Liver (tissue), 9 donors: ENCODE measurements around the gene PEX11G. TPM values are rescaled to one million over a fixed set of nuclear protein-coding genes. Genes with fewer than 3 reads are reported as not detected.

Source experiments
- DNase-seq: peaks from one replicate; pipeline ENCODE4 v3.0.0-alpha.2; 2017; ENCODE audit warnings: low spot score
- H3K27ac ChIP-seq, 2 donors: one replicate each; pipeline ENCODE4 v1.7.0; 2013; ENCODE audit warnings: inconsistent platforms in 2 of 2, low read length in 2 of 2, control low read depth in 1 of 2, low read depth in 1 of 2, mild to moderate bottlenecking in 1 of 2
- H3K27me3 ChIP-seq, 4 donors: one replicate each; pipeline versions ENCODE4 v1.6.1 to v1.7.0; 2013; ENCODE audit warnings: low read length in 3 of 4, inconsistent platforms in 1 of 4, mild to moderate bottlenecking in 1 of 4, moderate library complexity in 1 of 4; ENCODE audit not compliant: control insufficient read depth in 4 of 4, insufficient read depth in 4 of 4
- H3K36me3 ChIP-seq, 4 donors: one replicate each; pipeline versions ENCODE4 v1.6.1 to v1.7.0; 2013; ENCODE audit warnings: low read length in 3 of 4, mild to moderate bottlenecking in 3 of 4, low read depth in 1 of 4, moderate library complexity in 1 of 4; ENCODE audit not compliant: control insufficient read depth in 4 of 4, insufficient read depth in 3 of 4
- H3K4me1 ChIP-seq, 4 donors: one replicate each; pipeline versions ENCODE4 v1.6.1 to v1.7.0; 2013; ENCODE audit warnings: low read length in 3 of 4, mild to moderate bottlenecking in 3 of 4, moderate library complexity in 1 of 4; ENCODE audit not compliant: control insufficient read depth in 4 of 4, insufficient read depth in 4 of 4
- H3K4me3 ChIP-seq, 3 donors: one replicate each; pipeline versions ENCODE4 v1.6.1 to v1.7.0; 2013; ENCODE audit warnings: low read length in 3 of 3, control low read depth in 1 of 3, low read depth in 1 of 3, mild to moderate bottlenecking in 1 of 3
- H3K9ac ChIP-seq, 2 donors: one replicate each; pipeline ENCODE4 v1.7.0; 2013; ENCODE audit warnings: low read length in 2 of 2, mild to moderate bottlenecking in 2 of 2, moderate library complexity in 2 of 2, control low read depth in 1 of 2, low read depth in 1 of 2
- H3K9me3 ChIP-seq, 4 donors: one replicate each; pipeline versions ENCODE4 v1.6.1 to v1.7.0; 2013; ENCODE audit warnings: low read length in 3 of 4; ENCODE audit not compliant: control insufficient read depth in 4 of 4
- ATF3 ChIP-seq: IDR thresholded peaks from 2 replicates; pipeline ENCODE4 v1.6.1; 2016; ENCODE audit warnings: antibody characterized with exemption
- CTCF ChIP-seq: fragments of 150-350 bp; IDR thresholded peaks from 2 replicates; pipeline ENCODE4 v1.5.1; 2017; ENCODE audit warnings: improper control_type of control experiment, low read depth, low read length; ENCODE audit not compliant: missing input control
- EGR1 ChIP-seq, 2 donors: IDR thresholded peaks; 2 replicates each; pipeline ENCODE4 v1.6.1; 2016 to 2018; ENCODE audit warnings: antibody characterized with exemption in 2 of 2, low read depth in 2 of 2
- FOXA1 ChIP-seq: IDR thresholded peaks from 2 replicates; pipeline ENCODE4 v1.6.1; 2016; ENCODE audit warnings: antibody characterized with exemption
- FOXA2 ChIP-seq: IDR thresholded peaks from 2 replicates; pipeline ENCODE4 v1.6.1; 2016; ENCODE audit warnings: antibody characterized with exemption
- GABPA ChIP-seq, 2 donors: IDR thresholded peaks in 1 of 2; conservative IDR thresholded peaks in 1 of 2; 2 replicates each; pipeline ENCODE4 v1.6.1; 2016; ENCODE audit warnings: antibody characterized with exemption in 2 of 2, mild to moderate bottlenecking in 1 of 2, moderate library complexity in 1 of 2
- HNF4A ChIP-seq, 2 donors: conservative IDR thresholded peaks; 2 replicates each; pipeline ENCODE4 v1.6.1; 2016; ENCODE audit warnings: antibody characterized with exemption in 2 of 2, mild to moderate bottlenecking in 2 of 2
- HNF4G ChIP-seq: IDR thresholded peaks from 2 replicates; pipeline ENCODE4 v1.6.1; 2016; ENCODE audit warnings: antibody characterized with exemption
- JUND ChIP-seq, 2 donors: IDR thresholded peaks; 2 replicates each; pipeline ENCODE4 v1.6.1; 2016; ENCODE audit warnings: antibody characterized with exemption in 2 of 2
- NR2F2 ChIP-seq: IDR thresholded peaks from 2 replicates; pipeline ENCODE4 v1.6.1; 2016; ENCODE audit warnings: antibody characterized with exemption
- RAD21 ChIP-seq, 2 donors: IDR thresholded peaks; 2 replicates each; pipeline ENCODE4 v1.6.1; 2016; ENCODE audit warnings: antibody characterized with exemption in 2 of 2, mild to moderate bottlenecking in 2 of 2
- RXRA ChIP-seq, 2 donors: IDR thresholded peaks; 2 replicates each; pipeline ENCODE4 v1.6.1; 2017 to 2018; ENCODE audit warnings: antibody characterized with exemption in 2 of 2, mild to moderate bottlenecking in 1 of 2
- SP1 ChIP-seq: IDR thresholded peaks from 2 replicates; pipeline ENCODE4 v1.6.1; 2018; ENCODE audit warnings: antibody characterized with exemption, mild to moderate bottlenecking
- TAF1 ChIP-seq: conservative IDR thresholded peaks from 2 replicates; pipeline ENCODE4 v1.6.1; 2016; ENCODE audit warnings: antibody characterized with exemption, mild to moderate bottlenecking
- YY1 ChIP-seq: IDR thresholded peaks from 2 replicates; pipeline ENCODE4 v1.6.1; 2016; ENCODE audit warnings: antibody characterized with exemption, mild to moderate bottlenecking
- WGBS: extraction: QIAGEN DNeasy Blood & Tissue Kit; methylation state at CpG from one replicate; pipeline ENCODE4 v1.1.7; 2013; 5-methylcytosine and 5-hydroxymethylcytosine counted together
- polyA plus RNA-seq, 2 donors: library from polyadenylated mRNA; stranded (reverse) in 1 of 2; unstranded in 1 of 2; fragments of 200-250 nt in 1 of 2; fragments of >200 nt in 1 of 2; fragmentation: Nextera tagmentation in 1 of 2; extraction: Ambion mirVana in 1 of 2; gene quantifications; one replicate each; pipeline versions ENCODE4 v1.2.1 to v1.2.3, GENCODE V29; 2013 to 2015
- total RNA-seq, 2 donors: library from RNA; depleted of rRNA; stranded (reverse); fragments of >200 nt; gene quantifications; one replicate each; pipeline ENCODE4 v1.2.3, GENCODE V29; 2014
- TF ChIP-seq, protein P1 (sequence below): IDR thresholded peaks from 2 replicates; pipeline ENCODE4 v1.6.1; 2016; ENCODE audit warnings: antibody characterized with exemption
- TF ChIP-seq, protein P2 (sequence below): IDR thresholded peaks from 2 replicates; pipeline ENCODE4 v1.6.1; 2016; ENCODE audit warnings: antibody characterized with exemption
- TF ChIP-seq, protein P3 (sequence below): IDR thresholded peaks from 2 replicates; pipeline ENCODE4 v1.6.1; 2016; ENCODE audit warnings: antibody characterized with exemption, mild to moderate bottlenecking
- donor health status: healthy.
- donor health status: healthy.
- donor health status: healthy.
- donor health status: healthy.
- donor health status: healthy.

Gene PEX11G
- total and polyA plus RNA-seq, 4 donors, result 1.9 to 10.9 (median 8.2) TPM

GRCh38 chr19:7467009-7467989 lies 21.5 kb downstream of the PEX11G start:
- H3K9ac ChIP-seq, result no peak overlapping the region
- H3K27ac ChIP-seq, result no peak overlapping the region
- TF ChIP-seq RAD21 (IDR thresholded peaks at IDR 0.05) (no peak), RXRA (IDR thresholded peaks at IDR 0.05) (no peak), HNF4A (conservative IDR thresholded peaks at IDR 0.05) (no peak), EGR1 (IDR thresholded peaks at IDR 0.05; ENCODE audit: low read depth in 2 of 2) (no peak), SP1 (no peak), CTCF (no peak), GABPA (IDR thresholded peaks at IDR 0.05 in 1 of 2, conservative IDR thresholded peaks at IDR 0.05 in 1 of 2) (no peak), HNF4G (no peak), FOXA2 (no peak), ATF3 (no peak), FOXA1 (no peak), NR2F2 (no peak), TAF1 (no peak), YY1 (no peak), JUND (IDR thresholded peaks at IDR 0.05) (no peak)
- TF ChIP-seq, protein P1, sequence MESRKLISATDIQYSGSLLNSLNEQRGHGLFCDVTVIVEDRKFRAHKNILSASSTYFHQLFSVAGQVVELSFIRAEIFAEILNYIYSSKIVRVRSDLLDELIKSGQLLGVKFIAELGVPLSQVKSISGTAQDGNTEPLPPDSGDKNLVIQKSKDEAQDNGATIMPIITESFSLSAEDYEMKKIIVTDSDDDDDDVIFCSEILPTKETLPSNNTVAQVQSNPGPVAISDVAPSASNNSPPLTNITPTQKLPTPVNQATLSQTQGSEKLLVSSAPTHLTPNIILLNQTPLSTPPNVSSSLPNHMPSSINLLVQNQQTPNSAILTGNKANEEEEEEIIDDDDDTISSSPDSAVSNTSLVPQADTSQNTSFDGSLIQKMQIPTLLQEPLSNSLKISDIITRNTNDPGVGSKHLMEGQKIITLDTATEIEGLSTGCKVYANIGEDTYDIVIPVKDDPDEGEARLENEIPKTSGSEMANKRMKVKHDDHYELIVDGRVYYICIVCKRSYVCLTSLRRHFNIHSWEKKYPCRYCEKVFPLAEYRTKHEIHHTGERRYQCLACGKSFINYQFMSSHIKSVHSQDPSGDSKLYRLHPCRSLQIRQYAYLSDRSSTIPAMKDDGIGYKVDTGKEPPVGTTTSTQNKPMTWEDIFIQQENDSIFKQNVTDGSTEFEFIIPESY, result no peak
- TF ChIP-seq, protein P2, sequence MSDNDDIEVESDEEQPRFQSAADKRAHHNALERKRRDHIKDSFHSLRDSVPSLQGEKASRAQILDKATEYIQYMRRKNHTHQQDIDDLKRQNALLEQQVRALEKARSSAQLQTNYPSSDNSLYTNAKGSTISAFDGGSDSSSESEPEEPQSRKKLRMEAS, result no peak
- TF ChIP-seq, protein P3, sequence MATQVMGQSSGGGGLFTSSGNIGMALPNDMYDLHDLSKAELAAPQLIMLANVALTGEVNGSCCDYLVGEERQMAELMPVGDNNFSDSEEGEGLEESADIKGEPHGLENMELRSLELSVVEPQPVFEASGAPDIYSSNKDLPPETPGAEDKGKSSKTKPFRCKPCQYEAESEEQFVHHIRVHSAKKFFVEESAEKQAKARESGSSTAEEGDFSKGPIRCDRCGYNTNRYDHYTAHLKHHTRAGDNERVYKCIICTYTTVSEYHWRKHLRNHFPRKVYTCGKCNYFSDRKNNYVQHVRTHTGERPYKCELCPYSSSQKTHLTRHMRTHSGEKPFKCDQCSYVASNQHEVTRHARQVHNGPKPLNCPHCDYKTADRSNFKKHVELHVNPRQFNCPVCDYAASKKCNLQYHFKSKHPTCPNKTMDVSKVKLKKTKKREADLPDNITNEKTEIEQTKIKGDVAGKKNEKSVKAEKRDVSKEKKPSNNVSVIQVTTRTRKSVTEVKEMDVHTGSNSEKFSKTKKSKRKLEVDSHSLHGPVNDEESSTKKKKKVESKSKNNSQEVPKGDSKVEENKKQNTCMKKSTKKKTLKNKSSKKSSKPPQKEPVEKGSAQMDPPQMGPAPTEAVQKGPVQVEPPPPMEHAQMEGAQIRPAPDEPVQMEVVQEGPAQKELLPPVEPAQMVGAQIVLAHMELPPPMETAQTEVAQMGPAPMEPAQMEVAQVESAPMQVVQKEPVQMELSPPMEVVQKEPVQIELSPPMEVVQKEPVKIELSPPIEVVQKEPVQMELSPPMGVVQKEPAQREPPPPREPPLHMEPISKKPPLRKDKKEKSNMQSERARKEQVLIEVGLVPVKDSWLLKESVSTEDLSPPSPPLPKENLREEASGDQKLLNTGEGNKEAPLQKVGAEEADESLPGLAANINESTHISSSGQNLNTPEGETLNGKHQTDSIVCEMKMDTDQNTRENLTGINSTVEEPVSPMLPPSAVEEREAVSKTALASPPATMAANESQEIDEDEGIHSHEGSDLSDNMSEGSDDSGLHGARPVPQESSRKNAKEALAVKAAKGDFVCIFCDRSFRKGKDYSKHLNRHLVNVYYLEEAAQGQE, result no peak
- H3K36me3 ChIP-seq, result peaks cover 14 to 54% (median 19%) of the 10 kb centered on the region in 4 donors
- no peaks in the 10 kb centered on the region for H3K27me3 ChIP-seq
- WGBS, result 97% methylated on average over 86 of the region's 86 CpGs
- H3K4me3 ChIP-seq, result no peak overlapping the region
- DNase-seq, result no peak
- no peaks in the 10 kb centered on the region for H3K4me1 ChIP-seq
- no peaks in the 10 kb centered on the region for H3K9me3 ChIP-seq
